ENCODE data around the gene WDR62.

DNA sequence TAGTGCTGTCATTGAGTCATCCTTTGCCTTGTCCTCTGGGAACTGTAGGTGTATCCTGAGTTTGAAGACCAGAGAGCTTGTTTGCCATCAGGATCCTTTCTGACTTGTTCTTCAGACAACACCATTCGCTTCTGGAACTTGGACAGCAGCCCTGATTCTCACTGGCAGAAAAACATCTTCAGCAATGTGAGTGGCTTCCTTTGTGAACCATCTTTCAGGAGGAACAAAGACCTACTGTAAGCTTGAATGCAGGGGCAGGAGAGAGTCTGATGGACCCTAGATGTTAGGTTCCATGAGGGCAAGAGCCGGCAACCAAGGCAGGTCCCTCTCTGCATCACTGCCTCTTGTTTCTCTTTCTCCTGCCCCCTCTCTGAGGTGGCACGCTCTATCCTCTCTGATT, 26.7 kb downstream of the WDR62 start:
- TF ChIP-seq CTCF (IDR thresholded peaks at IDR 0.05) (no peak), EP300 (IDR thresholded peaks at IDR 0.05) (no peak)

Measured in tibial nerve (tissue), 4 donors.